Dermis microvascular lymphatic vessel endothelial cell (primary cell): ENCODE results near the gene PCDH1. TPM values are rescaled to one million over a fixed set of nuclear protein-coding genes. Genes with fewer than 3 reads are reported as not detected.

Source experiments
- DNase-seq, 2 donors: peaks; one replicate each; pipeline versions ENCODE4 v3.0.0 to v3.0.0-alpha.2; 2010; ENCODE audit warnings: low read depth in 2 of 2
- total RNA-seq: library from RNA; depleted of rRNA; stranded (reverse); fragments of >200 nt; gene quantifications from 2 replicates; pipeline ENCODE4 v1.2.1, GENCODE V29; 2014

PCDH1 gene
- total RNA-seq, 1 donor from 2014 or later, result 37.4 TPM

GRCh38 chr5:141874262-141874964 lies 3.8 kb downstream of the PCDH1 start:
- DNase-seq, result no peak

- no peak for DNase-seq
These were observed 4.3 kb downstream of the PCDH1 start for GRCh38 chr5:141873933-141874261.

GRCh38 chr5:141872496-141873356 lies 5.5 kb downstream of the PCDH1 start:
- DNase-seq, result no peak

GRCh38 chr5:141871870-141872269 lies 6.3 kb downstream of the PCDH1 start:
- no peak for DNase-seq

- peak in 1 of 2 donors; percentile 80 for DNase-seq
These were observed 7.3 kb downstream of the PCDH1 start for GRCh38 chr5:141870871-141871270.

- no peak for DNase-seq
These were observed 8.0 kb downstream of the PCDH1 start for GRCh38 chr5:141870228-141870627.

GRCh38 chr5:141869514-141869913 lies 8.7 kb downstream of the PCDH1 start:
- DNase-seq, result no peak

GRCh38 chr5:141869040-141869439 lies 9.2 kb downstream of the PCDH1 start:
- no peak for DNase-seq

- DNase-seq, result no peak
These were observed 9.7 kb downstream of the PCDH1 start for GRCh38 chr5:141868541-141868940.

GRCh38 chr5:141867651-141868050 lies 10.6 kb downstream of the PCDH1 start:
- DNase-seq, result no peak

GRCh38 chr5:141867139-141867538 lies 11.1 kb downstream of the PCDH1 start:
- no peak for DNase-seq

- no peak for DNase-seq
These were observed 12.1 kb downstream of the PCDH1 start for GRCh38 chr5:141866096-141866495.

- no peak for DNase-seq
These were observed 12.8 kb downstream of the PCDH1 start for GRCh38 chr5:141865406-141865805.

GRCh38 chr5:141864371-141865370 lies 13.5 kb downstream of the PCDH1 start:
- no peak for DNase-seq

- no peak for DNase-seq
These were observed 14.5 kb downstream of the PCDH1 start for GRCh38 chr5:141863569-141864178.

- no peak for DNase-seq
These were observed 15.2 kb downstream of the PCDH1 start for GRCh38 chr5:141862936-141863543.

- DNase-seq, result no peak
These were observed 17.0 kb downstream of the PCDH1 start for GRCh38 chr5:141861194-141861593.

- DNase-seq, result peak in 1 of 2 donors; percentile 33
These were observed 20.0 kb downstream of the PCDH1 start for GRCh38 chr5:141858079-141858765.

GRCh38 chr5:141857226-141857625 lies 21.0 kb downstream of the PCDH1 start:
- DNase-seq, result no peak
